Measurements from ENCODE around the gene TMEM25. TPM values are rescaled to one million over a fixed set of nuclear protein-coding genes. Genes with fewer than 3 reads are reported as not detected.

Gene TMEM25
- total and polyA plus RNA-seq, 2 of the 13 experiments (the other 11 are each of a cell fraction or from before 2014, with no cell fraction given): 7.5 to 17.2 TPM

DNA sequence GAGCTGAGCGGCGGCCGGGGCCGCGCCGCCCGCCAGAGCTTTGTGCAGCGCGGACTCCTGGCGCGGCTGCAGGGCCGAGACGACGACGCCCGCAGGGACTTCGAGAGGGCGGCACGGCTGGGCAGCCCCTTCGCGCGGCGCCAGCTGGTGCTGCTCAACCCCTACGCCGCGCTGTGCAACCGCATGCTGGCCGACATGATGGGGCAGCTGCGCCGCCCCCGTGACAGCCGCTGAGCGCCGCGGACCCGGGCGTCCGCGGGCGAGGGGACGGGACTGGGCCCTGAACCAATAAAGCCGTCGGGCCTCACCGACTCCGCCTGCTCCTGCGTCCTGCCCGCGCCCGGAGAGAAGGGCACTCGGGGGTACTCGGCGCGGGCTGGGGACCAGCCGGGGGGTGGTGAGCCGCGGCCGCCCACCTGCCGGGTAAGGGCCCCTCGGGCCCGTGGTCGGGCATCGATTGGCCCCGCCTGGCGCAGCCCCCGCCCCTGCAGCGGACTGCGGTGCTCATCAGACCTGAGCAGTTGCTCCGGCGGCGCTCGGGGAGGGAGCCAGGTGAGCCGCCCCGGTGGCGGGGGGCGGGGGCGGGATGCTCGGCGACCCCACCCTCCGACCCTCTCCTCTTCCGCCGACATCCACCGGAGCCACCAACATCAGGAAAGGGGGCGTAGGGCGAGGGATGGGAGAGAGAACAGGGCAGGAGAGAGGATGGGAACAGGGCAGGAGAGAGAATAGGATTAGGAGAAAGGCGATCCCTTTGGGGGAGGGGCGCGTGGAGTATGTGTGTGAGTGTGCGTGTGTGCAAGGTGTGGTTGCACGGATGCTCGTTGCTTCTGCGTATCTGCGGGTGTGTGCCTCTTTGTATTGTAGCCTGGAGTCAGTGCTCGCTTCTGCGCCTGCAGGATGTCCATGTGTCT lies at the start of gene TMEM25 (continued):
- TF ChIP-seq, protein P1, sequence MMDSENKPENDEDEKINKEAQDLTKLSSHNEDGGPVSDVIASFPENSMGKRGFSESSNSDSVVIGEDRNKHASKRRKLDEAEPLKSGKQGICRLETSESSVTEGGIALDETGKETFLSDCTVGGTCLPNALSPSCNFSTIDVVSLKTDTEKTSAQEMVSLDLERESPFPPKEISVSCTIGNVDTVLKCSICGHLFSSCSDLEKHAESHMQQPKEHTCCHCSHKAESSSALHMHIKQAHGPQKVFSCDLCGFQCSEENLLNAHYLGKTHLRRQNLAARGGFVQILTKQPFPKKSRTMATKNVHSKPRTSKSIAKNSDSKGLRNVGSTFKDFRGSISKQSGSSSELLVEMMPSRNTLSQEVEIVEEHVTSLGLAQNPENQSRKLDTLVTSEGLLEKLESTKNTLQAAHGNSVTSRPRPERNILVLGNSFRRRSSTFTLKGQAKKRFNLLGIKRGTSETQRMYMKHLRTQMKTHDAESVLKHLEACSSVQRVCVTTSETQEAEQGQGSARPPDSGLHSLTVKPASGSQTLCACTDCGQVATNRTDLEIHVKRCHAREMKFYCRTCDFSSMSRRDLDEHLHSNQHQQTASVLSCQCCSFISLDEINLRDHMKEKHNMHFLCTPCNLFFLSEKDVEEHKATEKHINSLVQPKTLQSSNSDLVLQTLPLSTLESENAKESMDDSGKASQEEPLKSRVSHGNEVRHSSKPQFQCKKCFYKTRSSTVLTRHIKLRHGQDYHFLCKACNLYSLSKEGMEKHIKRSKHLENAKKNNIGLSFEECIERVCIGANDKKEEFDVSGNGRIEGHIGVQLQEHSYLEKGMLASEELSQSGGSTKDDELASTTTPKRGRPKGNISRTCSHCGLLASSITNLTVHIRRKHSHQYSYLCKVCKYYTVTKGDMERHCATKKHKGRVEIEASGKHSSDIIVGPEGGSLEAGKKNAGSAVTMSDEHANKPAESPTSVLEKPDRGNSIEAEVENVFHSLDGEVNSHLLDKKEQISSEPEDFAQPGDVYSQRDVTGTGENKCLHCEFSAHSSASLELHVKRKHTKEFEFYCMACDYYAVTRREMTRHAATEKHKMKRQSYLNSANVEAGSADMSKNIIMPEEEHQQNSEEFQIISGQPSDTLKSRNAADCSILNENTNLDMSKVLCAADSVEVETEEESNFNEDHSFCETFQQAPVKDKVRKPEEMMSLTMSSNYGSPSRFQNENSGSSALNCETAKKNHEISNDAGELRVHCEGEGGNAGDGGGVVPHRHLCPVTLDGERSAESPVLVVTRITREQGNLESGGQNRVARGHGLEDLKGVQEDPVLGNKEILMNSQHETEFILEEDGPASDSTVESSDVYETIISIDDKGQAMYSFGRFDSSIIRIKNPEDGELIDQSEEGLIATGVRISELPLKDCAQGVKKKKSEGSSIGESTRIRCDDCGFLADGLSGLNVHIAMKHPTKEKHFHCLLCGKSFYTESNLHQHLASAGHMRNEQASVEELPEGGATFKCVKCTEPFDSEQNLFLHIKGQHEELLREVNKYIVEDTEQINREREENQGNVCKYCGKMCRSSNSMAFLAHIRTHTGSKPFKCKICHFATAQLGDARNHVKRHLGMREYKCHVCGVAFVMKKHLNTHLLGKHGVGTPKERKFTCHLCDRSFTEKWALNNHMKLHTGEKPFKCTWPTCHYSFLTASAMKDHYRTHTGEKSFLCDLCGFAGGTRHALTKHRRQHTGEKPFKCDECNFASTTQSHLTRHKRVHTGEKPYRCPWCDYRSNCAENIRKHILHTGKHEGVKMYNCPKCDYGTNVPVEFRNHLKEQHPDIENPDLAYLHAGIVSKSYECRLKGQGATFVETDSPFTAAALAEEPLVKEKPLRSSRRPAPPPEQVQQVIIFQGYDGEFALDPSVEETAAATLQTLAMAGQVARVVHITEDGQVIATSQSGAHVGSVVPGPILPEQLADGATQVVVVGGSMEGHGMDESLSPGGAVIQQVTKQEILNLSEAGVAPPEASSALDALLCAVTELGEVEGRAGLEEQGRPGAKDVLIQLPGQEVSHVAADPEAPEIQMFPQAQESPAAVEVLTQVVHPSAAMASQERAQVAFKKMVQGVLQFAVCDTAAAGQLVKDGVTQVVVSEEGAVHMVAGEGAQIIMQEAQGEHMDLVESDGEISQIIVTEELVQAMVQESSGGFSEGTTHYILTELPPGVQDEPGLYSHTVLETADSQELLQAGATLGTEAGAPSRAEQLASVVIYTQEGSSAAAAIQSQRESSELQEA (CRISPR knock-in tag; IDR thresholded peaks at IDR 0.05; ENCODE audit: not compliant biosample characterization): no peak
- TF ChIP-seq ARID2 (CRISPR knock-in tag; IDR thresholded peaks at IDR 0.05; ENCODE audit: borderline replicate concordance) (peak; percentile 67; the same call in 1 of the 2 replicates), ZNF260 (CRISPR knock-in tag; IDR thresholded peaks at IDR 0.05; ENCODE audit: borderline replicate concordance, low read depth) (no peak), BRD4 (CRISPR knock-in tag; IDR thresholded peaks at IDR 0.05) (peak; percentile 42; the same call in 1 of the 2 replicates), KDM5A (IDR thresholded peaks at IDR 0.05; ENCODE audit: borderline replicate concordance, low read length) (peak; percentile 78), KDM6A (CRISPR knock-in tag; IDR thresholded peaks at IDR 0.05; ENCODE audit: low read depth) (no peak), TCF12 (IDR thresholded peaks at IDR 0.05) (no peak), TCF12 (CRISPR knock-in tag; IDR thresholded peaks at IDR 0.05) (no peak)
- TF ChIP-seq, protein P2, sequence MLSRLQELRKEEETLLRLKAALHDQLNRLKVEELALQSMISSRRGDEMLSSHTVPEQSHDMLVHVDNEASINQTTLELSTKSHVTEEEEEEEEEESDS (CRISPR knock-in tag; IDR thresholded peaks at IDR 0.05; ENCODE audit: borderline replicate concordance): no peak
- TF ChIP-seq, protein P3, sequence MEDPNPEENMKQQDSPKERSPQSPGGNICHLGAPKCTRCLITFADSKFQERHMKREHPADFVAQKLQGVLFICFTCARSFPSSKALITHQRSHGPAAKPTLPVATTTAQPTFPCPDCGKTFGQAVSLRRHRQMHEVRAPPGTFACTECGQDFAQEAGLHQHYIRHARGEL (CRISPR knock-in tag; IDR thresholded peaks at IDR 0.05): 0 out of 2 replicates have a peak, but pooled peaks have one; percentile 47
- TF ChIP-seq, protein P4, sequence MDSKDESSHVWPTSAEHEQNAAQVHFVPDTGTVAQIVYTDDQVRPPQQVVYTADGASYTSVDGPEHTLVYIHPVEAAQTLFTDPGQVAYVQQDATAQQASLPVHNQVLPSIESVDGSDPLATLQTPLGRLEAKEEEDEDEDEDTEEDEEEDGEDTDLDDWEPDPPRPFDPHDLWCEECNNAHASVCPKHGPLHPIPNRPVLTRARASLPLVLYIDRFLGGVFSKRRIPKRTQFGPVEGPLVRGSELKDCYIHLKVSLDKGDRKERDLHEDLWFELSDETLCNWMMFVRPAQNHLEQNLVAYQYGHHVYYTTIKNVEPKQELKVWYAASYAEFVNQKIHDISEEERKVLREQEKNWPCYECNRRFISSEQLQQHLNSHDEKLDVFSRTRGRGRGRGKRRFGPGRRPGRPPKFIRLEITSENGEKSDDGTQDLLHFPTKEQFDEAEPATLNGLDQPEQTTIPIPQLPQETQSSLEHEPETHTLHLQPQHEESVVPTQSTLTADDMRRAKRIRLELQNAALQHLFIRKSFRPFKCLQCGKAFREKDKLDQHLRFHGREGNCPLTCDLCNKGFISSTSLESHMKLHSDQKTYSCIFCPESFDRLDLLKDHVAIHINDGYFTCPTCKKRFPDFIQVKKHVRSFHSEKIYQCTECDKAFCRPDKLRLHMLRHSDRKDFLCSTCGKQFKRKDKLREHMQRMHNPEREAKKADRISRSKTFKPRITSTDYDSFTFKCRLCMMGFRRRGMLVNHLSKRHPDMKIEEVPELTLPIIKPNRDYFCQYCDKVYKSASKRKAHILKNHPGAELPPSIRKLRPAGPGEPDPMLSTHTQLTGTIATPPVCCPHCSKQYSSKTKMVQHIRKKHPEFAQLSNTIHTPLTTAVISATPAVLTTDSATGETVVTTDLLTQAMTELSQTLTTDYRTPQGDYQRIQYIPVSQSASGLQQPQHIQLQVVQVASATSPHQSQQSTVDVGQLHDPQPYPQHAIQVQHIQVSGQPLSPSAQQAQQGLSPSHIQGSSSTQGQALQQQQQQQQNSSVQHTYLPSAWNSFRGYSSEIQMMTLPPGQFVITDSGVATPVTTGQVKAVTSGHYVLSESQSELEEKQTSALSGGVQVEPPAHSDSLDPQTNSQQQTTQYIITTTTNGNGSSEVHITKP (CRISPR knock-in tag; IDR thresholded peaks at IDR 0.05; ENCODE audit: low read depth): no peak

Data from HepG2 (cell line).